Astrocyte of the cerebellum (primary cell): Measurements from ENCODE around the gene KIAA1671.
"Not testable (repeated sequence)": the region's sequence is repeated elsewhere in the genome, so short reads cannot be mapped to it uniquely, and the experiment has no call there.

Experiments used
- DNase-seq: peaks from one replicate; pipeline ENCODE4 v3.0.0-alpha.2; 2011; ENCODE audit warnings: low read depth
- H3K4me3 ChIP-seq: 2 replicates; pipeline ENCODE4 v1.5.1; 2011; ENCODE audit warnings: mild to moderate bottlenecking, low read depth, low read length, moderate library complexity
- CTCF ChIP-seq: IDR thresholded peaks from 2 replicates; pipeline ENCODE4 v1.5.1; 2012; ENCODE audit warnings: low read length, low read depth, moderate library complexity, mild to moderate bottlenecking; ENCODE audit errors: missing control alignments
- in situ Hi-C: cut with HindIII; loops from 2 replicates; pipeline ENCODE4 v1.10.0; 2017; ENCODE audit warnings: low sequenced_read_pairs

KIAA1671 gene

DNA sequence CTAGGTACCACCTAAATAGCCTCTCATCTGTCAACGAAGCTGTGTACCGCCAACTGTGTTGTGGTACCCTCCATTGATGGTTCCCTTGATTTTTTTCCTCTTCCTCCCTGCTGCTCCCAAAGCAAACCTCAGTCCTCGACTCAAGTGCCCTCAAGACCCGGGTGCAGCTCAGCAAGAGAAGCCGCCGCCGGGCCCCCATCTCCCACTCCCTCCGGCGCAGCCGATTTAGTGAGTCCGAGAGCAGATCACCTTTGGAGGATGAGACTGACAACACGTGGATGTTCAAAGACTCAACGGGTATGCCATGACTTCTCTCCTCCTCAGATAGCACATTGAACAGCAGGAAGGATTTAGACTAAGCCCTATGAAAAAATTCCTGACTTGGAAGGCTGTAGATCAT lies 224.7 kb downstream of the KIAA1671 start:
- no peak for TF ChIP-seq CTCF
- no peak for DNase-seq
- H3K4me3 ChIP-seq: no peak overlapping the region
- in situ Hi-C loops: no loop called here

GRCh38 chr22:25177895-25178294 lies 225.4 kb downstream of the KIAA1671 start:
- in situ Hi-C loops: no loop called here
- DNase-seq: no peak
- no peak overlapping the region for H3K4me3 ChIP-seq
- TF ChIP-seq CTCF: no peak

- in situ Hi-C loops, DNase-seq, H3K4me3 ChIP-seq: not testable (repeated sequence)
These were observed 225.8 kb downstream of the KIAA1671 start for GRCh38 chr22:25178348-25178747.

- DNase-seq, in situ Hi-C loops, H3K4me3 ChIP-seq: not testable (repeated sequence)
These were observed 226.5 kb downstream of the KIAA1671 start for GRCh38 chr22:25178869-25179631.

DNA sequence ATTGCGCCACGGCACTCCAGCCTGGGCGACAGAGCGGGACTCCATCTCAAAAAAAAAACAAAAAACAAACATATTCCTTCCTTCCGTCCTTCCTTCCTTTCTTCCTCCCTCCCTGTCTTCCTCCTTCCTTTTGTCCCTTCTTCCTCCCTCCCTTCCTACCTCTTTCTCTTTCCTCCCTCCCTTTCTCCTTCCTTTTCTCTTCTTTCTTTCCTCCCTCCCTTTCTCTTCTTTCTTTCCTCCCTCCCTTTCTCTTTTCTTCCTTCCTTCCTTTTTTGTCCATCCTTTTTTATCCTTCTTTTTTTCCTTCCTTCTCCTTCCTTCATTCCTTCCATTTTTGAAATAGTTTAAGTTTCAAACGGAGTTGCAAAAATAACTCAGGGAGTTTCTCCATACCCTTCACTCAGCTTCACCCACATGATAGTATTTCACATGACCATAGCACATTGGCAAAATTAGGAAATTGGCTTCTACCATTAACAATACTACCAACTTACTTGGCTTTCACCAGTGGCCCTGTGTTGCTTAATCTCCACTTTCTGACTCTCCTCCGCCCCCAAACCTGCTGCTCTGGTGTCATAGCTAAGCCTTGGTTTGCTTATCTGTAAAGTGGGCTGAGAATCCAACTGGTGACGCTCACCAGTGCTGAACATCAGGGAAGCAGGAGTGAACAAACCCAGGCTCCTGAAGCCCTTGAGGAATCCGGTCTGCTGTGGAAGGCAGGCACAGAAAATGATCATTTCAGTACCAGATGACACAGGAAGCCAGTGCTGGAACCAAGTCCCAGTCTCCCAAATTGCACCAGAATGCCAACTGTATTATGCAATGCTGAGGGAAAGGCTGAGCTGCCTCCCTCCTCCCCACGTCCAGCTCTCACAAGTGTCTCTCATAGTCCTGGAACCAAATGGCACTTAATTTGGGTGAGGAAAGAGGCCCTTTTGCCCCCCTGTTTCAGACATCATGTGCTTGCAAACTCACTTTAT lies 229.9 kb downstream of the KIAA1671 start:
- no peak for TF ChIP-seq CTCF
- DNase-seq: no peak
- H3K4me3 ChIP-seq: no peak overlapping the region
- in situ Hi-C loops: loop anchor here (10.0 kb wide), 1 partner anchor 308 kb away; no protein-coding TSS in a partner anchor

GRCh38 chr22:25183949-25184619 lies 231.6 kb downstream of the KIAA1671 start:
- H3K4me3 ChIP-seq: no peak overlapping the region
- DNase-seq: no peak
- in situ Hi-C loops: loop anchor here (10.0 kb wide), 1 partner anchor 309 kb away; no protein-coding TSS in a partner anchor
- TF ChIP-seq CTCF: no peak

DNA sequence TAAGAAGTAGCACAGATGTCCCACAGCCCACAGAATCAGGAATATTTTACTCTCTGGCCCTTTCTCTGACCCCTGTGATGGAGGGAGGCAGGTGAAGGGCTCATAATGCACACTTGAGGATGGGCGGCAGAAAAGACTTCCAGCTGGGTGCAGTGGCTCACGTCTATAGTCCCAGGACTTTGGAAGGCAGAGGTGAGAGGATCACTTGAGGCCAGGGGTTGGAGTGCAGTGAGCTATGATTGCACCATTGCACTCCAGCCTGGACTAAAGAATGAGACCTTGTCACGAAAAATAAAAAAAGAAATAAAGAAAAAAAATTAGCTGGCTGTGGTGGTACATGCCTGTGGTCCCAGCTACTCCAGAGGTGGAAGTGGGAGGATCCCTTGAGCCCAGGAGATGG lies 233.6 kb downstream of the KIAA1671 start:
- no peak overlapping the region for H3K4me3 ChIP-seq
- no peak for TF ChIP-seq CTCF
- DNase-seq: no peak
- in situ Hi-C loops: loop anchor here (5.0 to 10.0 kb wide), 2 partner anchors 34 to 311 kb away; no protein-coding TSS in a partner anchor
